Dendritic cell treated with granulocyte-macrophage colony-stimulating factor and Interleukin-4, amounts not matched to agents 40 ng/mL and 50 ng/mL, for 4 days (primary cell): Measurements from ENCODE around the gene CNOT6L.

Experiments used
- H3K27ac Mint-ChIP-seq: one replicate; pipeline ENCODE4 v1.8.0; 2022; ENCODE audit warnings: mild to moderate bottlenecking, mixed read lengths
- H3K27me3 Mint-ChIP-seq: one replicate; pipeline ENCODE4 v1.8.0; 2022; ENCODE audit warnings: mild to moderate bottlenecking, mixed read lengths
- H3K36me3 Mint-ChIP-seq: one replicate; pipeline ENCODE4 v1.8.0; 2022; ENCODE audit warnings: low read depth, mixed read lengths
- H3K4me1 Mint-ChIP-seq: one replicate; pipeline ENCODE4 v1.8.0; 2022; ENCODE audit warnings: low read depth, mixed read lengths
- H3K4me3 Mint-ChIP-seq: one replicate; pipeline ENCODE4 v1.8.0; 2022; ENCODE audit warnings: mild to moderate bottlenecking, moderate library complexity, mixed read lengths
- H3K9me3 Mint-ChIP-seq: one replicate; pipeline ENCODE4 v1.8.0; 2022; ENCODE audit warnings: mixed read lengths
- intact Hi-C: fragments of 100-400 bp; cut with micrococcal nuclease; formaldehyde crosslinking; loops from one replicate; pipeline ENCODE4 v1.15.0; 2022

The CNOT6L gene

GRCh38 chr4:77844363-77844762 is 25.2 kb upstream of the CNOT6L start:
- H3K27ac Mint-ChIP-seq: no peak overlapping the region
- H3K4me3 Mint-ChIP-seq: no peak overlapping the region
- intact Hi-C loops: no loop called here
- no peaks in the 10 kb centered on the region for H3K27me3 Mint-ChIP-seq
- H3K36me3 Mint-ChIP-seq: no peaks in the 10 kb centered on the region
- H3K9me3 Mint-ChIP-seq: no peaks in the 10 kb centered on the region
- H3K4me1 Mint-ChIP-seq: no peaks in the 10 kb centered on the region

- Mint-ChIP-seq H3K27me3 (no peaks in the 10 kb centered on the region), H3K36me3 (no peaks in the 10 kb centered on the region), H3K4me1 (no peaks in the 10 kb centered on the region), H3K4me3 (no peak overlapping the region), H3K27ac (no peak overlapping the region), H3K9me3 (no peaks in the 10 kb centered on the region)
- intact Hi-C loops: no loop called here
These were observed 24.5 kb upstream of the CNOT6L start for GRCh38 chr4:77843628-77844027.

GRCh38 chr4:77834403-77834802 is 15.2 kb upstream of the CNOT6L start:
- Mint-ChIP-seq H3K27me3 (no peaks in the 10 kb centered on the region), H3K4me1 (no peaks in the 10 kb centered on the region), H3K36me3 (no peaks in the 10 kb centered on the region), H3K9me3 (no peaks in the 10 kb centered on the region), H3K27ac (no peak overlapping the region), H3K4me3 (no peak overlapping the region)
- intact Hi-C loops: no loop called here

GRCh38 chr4:77833126-77833724 is 14.1 kb upstream of the CNOT6L start:
- Mint-ChIP-seq H3K9me3 (no peaks in the 10 kb centered on the region), H3K36me3 (no peaks in the 10 kb centered on the region), H3K4me3 (no peak overlapping the region), H3K27ac (no peak overlapping the region), H3K27me3 (no peaks in the 10 kb centered on the region), H3K4me1 (no peaks in the 10 kb centered on the region)
- intact Hi-C loops: no loop called here

- no peaks in the 10 kb centered on the region for H3K36me3 Mint-ChIP-seq
- H3K4me1 Mint-ChIP-seq: peaks cover 6% of the 10 kb centered on the region
- no peak overlapping the region for H3K4me3 Mint-ChIP-seq
- no peak overlapping the region for H3K27ac Mint-ChIP-seq
- intact Hi-C loops: no loop called here
- no peaks in the 10 kb centered on the region for H3K9me3 Mint-ChIP-seq
- H3K27me3 Mint-ChIP-seq: no peaks in the 10 kb centered on the region
These were observed 8.2 kb upstream of the CNOT6L start for GRCh38 chr4:77827343-77827742.

GRCh38 chr4:77826275-77826674 is 7.1 kb upstream of the CNOT6L start:
- Mint-ChIP-seq H3K4me3 (no peak overlapping the region), H3K9me3 (no peaks in the 10 kb centered on the region), H3K4me1 (peaks cover 16% of the 10 kb centered on the region), H3K27ac (no peak overlapping the region), H3K27me3 (no peaks in the 10 kb centered on the region), H3K36me3 (no peaks in the 10 kb centered on the region)
- intact Hi-C loops: no loop called here

GRCh38 chr4:77821775-77822174 is 2.6 kb upstream of the CNOT6L start:
- intact Hi-C loops: no loop called here
- peaks cover 32% of the 10 kb centered on the region for H3K4me1 Mint-ChIP-seq
- no peaks in the 10 kb centered on the region for H3K27me3 Mint-ChIP-seq

GRCh38 chr4:77820649-77821561 is 1.7 kb upstream of the CNOT6L start:
- intact Hi-C loops: no loop called here
- H3K27me3 Mint-ChIP-seq: no peaks in the 10 kb centered on the region
- H3K4me1 Mint-ChIP-seq: peaks cover 37% of the 10 kb centered on the region
- peak overlapping the region; percentile 97 for H3K27ac Mint-ChIP-seq
- H3K4me3 Mint-ChIP-seq: peak overlapping the region; percentile 99
- H3K9me3 Mint-ChIP-seq: no peaks in the 10 kb centered on the region
- H3K36me3 Mint-ChIP-seq: peaks cover 22% of the 10 kb centered on the region

More at GRCh38 chr4:77821775-77822174, 2.6 kb upstream of the CNOT6L start:
- H3K9me3 Mint-ChIP-seq: no peaks in the 10 kb centered on the region
- H3K4me3 Mint-ChIP-seq: peak overlapping the region; percentile 13
- peaks cover 22% of the 10 kb centered on the region for H3K36me3 Mint-ChIP-seq
- peak overlapping the region; percentile 59 for H3K27ac Mint-ChIP-seq

- Mint-ChIP-seq H3K4me3 (peak overlapping the region; percentile 99), H3K36me3 (peaks cover 22% of the 10 kb centered on the region), H3K9me3 (no peaks in the 10 kb centered on the region), H3K27me3 (no peaks in the 10 kb centered on the region), H3K27ac (peak overlapping the region; percentile 97), H3K4me1 (peaks cover 43% of the 10 kb centered on the region)
- intact Hi-C loops: loop anchor here (1.0 kb wide), 1 partner anchor 42 kb away; the partner anchor contains the start of gene MRPL1
These were observed 878 bp upstream of the CNOT6L start for GRCh38 chr4:77819843-77820648.

GRCh38 chr4:77819404-77819842 is 255 bp upstream of the CNOT6L start:
- peak overlapping the region; percentile 99 for H3K4me3 Mint-ChIP-seq
- intact Hi-C loops: loop anchor here (1.0 kb wide), 1 partner anchor 43 kb away; the partner anchor contains the start of gene MRPL1
- H3K36me3 Mint-ChIP-seq: peaks cover 22% of the 10 kb centered on the region
- H3K4me1 Mint-ChIP-seq: peaks cover 46% of the 10 kb centered on the region
- H3K27me3 Mint-ChIP-seq: no peaks in the 10 kb centered on the region
- H3K27ac Mint-ChIP-seq: peak overlapping the region; percentile 97
- no peaks in the 10 kb centered on the region for H3K9me3 Mint-ChIP-seq

- intact Hi-C loops: no loop called here
- Mint-ChIP-seq H3K4me3 (peak overlapping the region; percentile 93), H3K27me3 (no peaks in the 10 kb centered on the region), H3K36me3 (peaks cover 22% of the 10 kb centered on the region), H3K27ac (peak overlapping the region; percentile 97), H3K9me3 (no peaks in the 10 kb centered on the region), H3K4me1 (peaks cover 55% of the 10 kb centered on the region)
These were observed 1.0 kb downstream of the CNOT6L start for GRCh38 chr4:77818073-77818601.

GRCh38 chr4:77817304-77818072 is 1.7 kb downstream of the CNOT6L start:
- peaks cover 50% of the 10 kb centered on the region for H3K4me1 Mint-ChIP-seq
- no peaks in the 10 kb centered on the region for H3K27me3 Mint-ChIP-seq
- intact Hi-C loops: no loop called here
- no peaks in the 10 kb centered on the region for H3K9me3 Mint-ChIP-seq
- H3K27ac Mint-ChIP-seq: peak overlapping the region; percentile 97
- H3K4me3 Mint-ChIP-seq: peak overlapping the region; percentile 93
- H3K36me3 Mint-ChIP-seq: peaks cover 22% of the 10 kb centered on the region

GRCh38 chr4:77816546-77816945 is 2.6 kb downstream of the CNOT6L start:
- Mint-ChIP-seq H3K4me1 (peaks cover 49% of the 10 kb centered on the region), H3K9me3 (no peaks in the 10 kb centered on the region), H3K36me3 (peaks cover 22% of the 10 kb centered on the region), H3K27me3 (no peaks in the 10 kb centered on the region), H3K27ac (no peak overlapping the region), H3K4me3 (no peak overlapping the region)
- intact Hi-C loops: no loop called here
